Stimulated activated CD4-positive, alpha-beta T cell treated with anti-CD3 and anti-CD28 coated beads, Interleukin-15, amount 100 ng/mL, for 1 hour (primary cell): ENCODE results near the gene POT1.

Source experiments
- DNase-seq, 2 donors: peaks; one replicate each; pipeline ENCODE4 v3.0.0-alpha.2; 2020; ENCODE audit warnings: low read depth in 1 of 2, low spot score in 1 of 2

POT1 gene

GRCh38 chr7:124914298-124914697, 15.3 kb downstream of the POT1 start:
- no peak for DNase-seq

GRCh38 chr7:124912972-124913371, 16.7 kb downstream of the POT1 start:
- DNase-seq: no peak

GRCh38 chr7:124909808-124910207, 19.8 kb downstream of the POT1 start:
- no peak for DNase-seq

GRCh38 chr7:124908259-124908658, 21.4 kb downstream of the POT1 start:
- no peak for DNase-seq

GRCh38 chr7:124907490-124907889, 22.1 kb downstream of the POT1 start:
- no peak for DNase-seq

- no peak for DNase-seq
These were observed 31.1 kb downstream of the POT1 start for GRCh38 chr7:124898531-124898930.

GRCh38 chr7:124896001-124896400, 33.6 kb downstream of the POT1 start:
- DNase-seq: no peak

- no peak for DNase-seq
These were observed 36.3 kb downstream of the POT1 start for GRCh38 chr7:124893140-124893827.

- no peak for DNase-seq
These were observed 42.4 kb downstream of the POT1 start for GRCh38 chr7:124887247-124887646.

- DNase-seq: no peak
These were observed 47.6 kb downstream of the POT1 start for GRCh38 chr7:124881981-124882380.

GRCh38 chr7:124879771-124880170, 49.9 kb downstream of the POT1 start:
- DNase-seq: no peak

- DNase-seq: no peak
These were observed 50.5 kb downstream of the POT1 start for GRCh38 chr7:124879103-124879502.

GRCh38 chr7:124874644-124875163, 54.9 kb downstream of the POT1 start:
- no peak for DNase-seq

- no peak for DNase-seq
These were observed 71.9 kb downstream of the POT1 start for GRCh38 chr7:124857672-124858235.

- no peak for DNase-seq
These were observed 73.2 kb downstream of the POT1 start for GRCh38 chr7:124856299-124856888.

GRCh38 chr7:124843336-124843735, 86.3 kb downstream of the POT1 start:
- DNase-seq: no peak

- DNase-seq: no peak
These were observed 89.2 kb downstream of the POT1 start for GRCh38 chr7:124840435-124840834.

- no peak for DNase-seq
These were observed 89.9 kb downstream of the POT1 start for GRCh38 chr7:124839687-124840086.

GRCh38 chr7:124836173-124836572, 93.5 kb downstream of the POT1 start:
- DNase-seq: no peak

- no peak for DNase-seq
These were observed 110.8 kb downstream of the POT1 start for GRCh38 chr7:124818807-124819206.

GRCh38 chr7:124813994-124814798, 115.4 kb downstream of the POT1 start:
- no peak for DNase-seq

- no peak for DNase-seq
These were observed 116.9 kb downstream of the POT1 start for GRCh38 chr7:124812764-124813163.
